NT2/D1 (cell line): ENCODE measurements around the gene CCNQ.

Experiments
- SUZ12 ChIP-seq: IDR thresholded peaks from 2 replicates; pipeline ENCODE4 v1.6.1; 2011; ENCODE audit not compliant: insufficient read length, insufficient read depth; ENCODE audit errors: extremely low read depth
- YY1 ChIP-seq: IDR thresholded peaks from 2 replicates; pipeline ENCODE4 v1.6.1; 2011; ENCODE audit not compliant: insufficient read length, insufficient read depth
- ZNF274 ChIP-seq: IDR thresholded peaks from 2 replicates; pipeline ENCODE4 v1.6.1; 2011; ENCODE audit warnings: mild to moderate bottlenecking, low read depth, low read length

DNA sequence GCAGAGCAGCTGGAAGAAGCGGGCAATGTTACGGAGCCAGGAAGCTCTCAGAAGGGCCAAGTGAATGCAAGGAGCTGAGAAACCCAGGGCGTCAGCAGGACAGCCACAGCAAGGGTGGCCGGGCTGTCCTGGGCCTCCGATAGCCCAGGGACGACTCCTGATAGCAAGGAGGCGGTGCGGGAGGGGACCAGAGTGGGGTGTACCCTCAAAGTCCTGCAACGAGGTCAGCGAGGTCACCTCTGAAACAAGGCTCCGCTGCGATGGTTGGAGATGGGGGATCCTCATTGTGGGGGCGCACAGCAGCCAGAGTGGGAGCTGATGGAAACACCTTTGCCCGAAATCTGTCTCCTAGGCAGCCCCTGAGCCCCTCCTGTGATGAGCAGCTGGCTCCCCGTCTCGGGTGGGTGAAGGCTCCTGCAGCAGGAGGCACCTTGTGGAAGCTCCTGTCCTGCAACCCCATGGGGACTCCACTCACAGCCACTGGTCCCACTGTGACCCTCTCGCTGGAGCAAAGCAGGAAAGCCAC, 4.3 kb upstream of the CCNQ start:
- TF ChIP-seq SUZ12: no peak
- TF ChIP-seq ZNF274: no peak
- TF ChIP-seq YY1: no peak
